Gastroesophageal sphincter (tissue), 4 donors: ENCODE results near the gene ALOX5AP. TPM values are rescaled to one million over a fixed set of nuclear protein-coding genes. Genes with fewer than 3 reads are reported as not detected.

Experiments used
- ATAC-seq: fragments of 150-250 bp; one replicate; pipeline ENCODE4 v1.9.1; 2016; ENCODE audit warnings: mild to moderate bottlenecking, moderate library complexity
- H3K27ac ChIP-seq, 4 donors: fragments of 200-600 bp; sonication (generic) in 3 of 4; 1 replicate in 3 of 4; 2 replicates in 1 of 4; pipeline ENCODE4 v1.5.1; 2016 to 2019
- H3K27me3 ChIP-seq: fragments of 200-600 bp; sonication (generic); one replicate; pipeline ENCODE4 v1.5.1; 2019
- H3K36me3 ChIP-seq, 2 donors: fragments of 200-600 bp; sonication (generic); one replicate each; pipeline ENCODE4 v1.5.1; 2019; ENCODE audit warnings: control low read depth in 1 of 2
- H3K4me1 ChIP-seq, 3 donors: fragments of 200-600 bp; sonication (generic); 1 replicate in 2 of 3; 2 replicates in 1 of 3; pipeline ENCODE4 v1.5.1; 2016 to 2019; ENCODE audit warnings: control low read depth in 2 of 3
- H3K4me3 ChIP-seq, 2 donors: fragments of 200-600 bp; sonication (generic); one replicate each; pipeline ENCODE4 v1.5.1; 2019; ENCODE audit warnings: mild to moderate bottlenecking in 1 of 2, moderate library complexity in 1 of 2
- H3K9me3 ChIP-seq, 3 donors: fragments of 200-600 bp; sonication (generic); one replicate each; pipeline ENCODE4 v1.5.1; 2017 to 2019; ENCODE audit warnings: control low read depth in 2 of 3
- CTCF ChIP-seq, 4 experiments: fragments of 200-600 bp in 2 of 4; fragments of 450-650 bp in 2 of 4; sonication (generic) in 1 of 4; IDR thresholded peaks; one replicate each; pipeline ENCODE4 v1.5.1; 2017 to 2019; ENCODE audit warnings: antibody characterized with exemption in 4 of 4, mild to moderate bottlenecking in 2 of 4, moderate library complexity in 2 of 4
- EP300 ChIP-seq: sonication (generic); formaldehyde crosslinking; IDR thresholded peaks from one replicate; pipeline ENCODE4 v1.6.1; 2017; ENCODE audit warnings: antibody characterized with exemption, mild to moderate bottlenecking
- POLR2A ChIP-seq, 2 donors: fragments of 450-650 bp; IDR thresholded peaks; one replicate each; pipeline ENCODE4 v1.6.1; 2017; ENCODE audit warnings: antibody characterized with exemption in 2 of 2, mild to moderate bottlenecking in 2 of 2, moderate library complexity in 1 of 2
- POLR2AphosphoS5 ChIP-seq: sonication (generic); formaldehyde crosslinking; IDR thresholded peaks from one replicate; pipeline ENCODE4 v1.6.1; 2017; ENCODE audit warnings: antibody characterized with exemption
- WGBS, 2 donors: methylation state at CpG; one replicate each; pipeline ENCODE4 v1.1.5; 2018; ENCODE audit warnings: low coverage in 1 of 2; 5-methylcytosine and 5-hydroxymethylcytosine counted together
- total RNA-seq, 4 donors: library from RNA; depleted of rRNA; stranded (reverse); fragments of >200 nt; gene quantifications; one replicate each; pipeline ENCODE4 v1.1.0, GENCODE V29; 2016

ALOX5AP gene
- total RNA-seq, 4 donors from 2014 or later: 5.6 to 34.7 (median 19.7) TPM

DNA sequence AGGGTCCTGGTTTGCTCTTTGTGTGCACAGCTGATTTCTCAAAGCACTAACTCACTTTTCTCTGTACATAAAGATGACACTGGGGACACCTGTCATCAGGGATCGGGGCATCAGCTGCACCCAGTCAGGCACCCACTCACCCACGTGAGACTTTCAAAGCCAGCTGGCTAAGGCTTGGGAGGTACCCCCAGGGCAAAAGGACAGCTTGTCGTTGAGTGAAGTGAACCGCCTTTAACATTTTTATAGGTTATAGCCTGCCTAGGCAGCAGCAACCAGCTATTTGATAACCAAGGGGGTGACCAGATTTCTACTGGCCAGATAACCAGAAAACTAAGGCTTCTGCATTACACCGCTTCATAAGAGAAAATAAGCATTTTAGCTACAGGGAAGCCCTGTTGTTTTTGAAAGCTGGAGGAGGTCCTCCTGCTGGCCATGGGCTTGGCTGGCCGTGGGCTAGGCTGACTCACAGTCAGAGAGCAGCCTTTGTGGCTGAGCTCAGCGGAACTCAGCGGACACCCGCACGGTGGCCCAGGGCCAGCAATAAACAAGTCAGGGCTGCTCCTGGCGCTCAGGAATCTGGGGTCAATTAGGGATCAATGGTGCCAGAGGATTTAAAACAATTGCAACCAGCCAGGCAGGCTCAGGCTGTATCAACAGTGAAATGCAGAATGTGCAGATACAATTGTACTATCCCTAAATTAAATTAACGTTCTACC is 57.1 kb downstream of the ALOX5AP start:
- peak overlapping the region in 3 of 4 donors; percentile 38 to 56 (median 46) for H3K27ac ChIP-seq

DNA sequence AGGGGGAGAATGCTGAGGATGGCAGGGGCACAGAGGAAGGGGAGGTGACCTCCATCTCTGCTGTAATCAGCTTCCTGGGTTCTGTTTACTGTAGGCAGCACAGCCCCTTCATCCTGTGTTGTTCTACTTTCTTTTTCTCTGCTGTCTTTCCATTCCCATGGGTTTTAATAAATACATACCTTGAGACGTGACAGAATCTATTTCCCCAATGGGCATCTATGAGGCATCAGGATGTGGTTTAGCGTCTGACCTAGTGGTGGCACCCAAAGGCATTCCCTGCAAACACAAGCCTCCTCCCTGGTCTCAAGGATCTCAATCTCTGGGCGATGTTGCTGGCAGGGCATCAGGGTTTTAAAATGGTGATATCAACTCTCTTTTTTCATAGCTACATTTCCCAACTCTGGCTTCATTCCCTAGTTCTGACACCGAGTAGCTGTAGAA is 60.8 kb downstream of the ALOX5AP start:
- WGBS, 2 donors: 27% methylated on average over 4 of the region's 4 CpGs; no CpG with 5 or more reads in 1 of the 2 donors
- no peak overlapping the region for H3K27ac ChIP-seq
- peaks cover 0 to 39% (median 18%) of the 10 kb centered on the region in 3 donors for H3K4me1 ChIP-seq
- no peaks in the 10 kb centered on the region for H3K9me3 ChIP-seq
- ATAC-seq: no peak
- H3K27me3 ChIP-seq: no peaks in the 10 kb centered on the region
- H3K36me3 ChIP-seq: no peaks in the 10 kb centered on the region
- H3K4me3 ChIP-seq: peak overlapping the region in 1 of 2 donors; percentile 1
- TF ChIP-seq CTCF (IDR thresholded peaks at IDR 0.05) (no peak), POLR2AphosphoS5 (no peak), POLR2A (IDR thresholded peaks at IDR 0.05) (no peak), EP300 (no peak)

More for the DNA sequence above, 57.1 kb downstream of the ALOX5AP start:
- Histone ChIP-seq H3K4me1 (peaks cover 0 to 39% (median 18%) of the 10 kb centered on the region in 3 donors), H3K9me3 (no peaks in the 10 kb centered on the region), H3K36me3 (no peaks in the 10 kb centered on the region), H3K27me3 (no peaks in the 10 kb centered on the region), H3K4me3 (no peak overlapping the region)
- WGBS, 2 donors: 38 to 60% methylated on average over 3 of the region's 12 CpGs
- ATAC-seq: peak; percentile 91
- no peak for TF ChIP-seq EP300
- peak; percentile 61 for TF ChIP-seq POLR2AphosphoS5
- TF ChIP-seq CTCF (IDR thresholded peaks at IDR 0.05): peak in 3 of 4 experiments; percentile 21 to 44 (median 44)

- H3K27ac ChIP-seq: no peak overlapping the region
- H3K9me3 ChIP-seq: no peaks in the 10 kb centered on the region
- ATAC-seq: no peak
- H3K27me3 ChIP-seq: no peaks in the 10 kb centered on the region
- H3K4me3 ChIP-seq: peak overlapping the region in 1 of 2 donors; percentile 1
- H3K4me1 ChIP-seq: peaks cover 0 to 32% (median 16%) of the 10 kb centered on the region in 3 donors
- no peak for TF ChIP-seq CTCF (IDR thresholded peaks at IDR 0.05)
- TF ChIP-seq POLR2AphosphoS5: no peak
- no peak for TF ChIP-seq EP300
- no peak for TF ChIP-seq POLR2A (IDR thresholded peaks at IDR 0.05)
- no peaks in the 10 kb centered on the region for H3K36me3 ChIP-seq
- 46 to 58% methylated on average over 14 to 17 of the region's 20 CpGs for WGBS, 2 donors
Measured at GRCh38 chr13:30796631-30797601, 61.6 kb downstream of the ALOX5AP start.

DNA sequence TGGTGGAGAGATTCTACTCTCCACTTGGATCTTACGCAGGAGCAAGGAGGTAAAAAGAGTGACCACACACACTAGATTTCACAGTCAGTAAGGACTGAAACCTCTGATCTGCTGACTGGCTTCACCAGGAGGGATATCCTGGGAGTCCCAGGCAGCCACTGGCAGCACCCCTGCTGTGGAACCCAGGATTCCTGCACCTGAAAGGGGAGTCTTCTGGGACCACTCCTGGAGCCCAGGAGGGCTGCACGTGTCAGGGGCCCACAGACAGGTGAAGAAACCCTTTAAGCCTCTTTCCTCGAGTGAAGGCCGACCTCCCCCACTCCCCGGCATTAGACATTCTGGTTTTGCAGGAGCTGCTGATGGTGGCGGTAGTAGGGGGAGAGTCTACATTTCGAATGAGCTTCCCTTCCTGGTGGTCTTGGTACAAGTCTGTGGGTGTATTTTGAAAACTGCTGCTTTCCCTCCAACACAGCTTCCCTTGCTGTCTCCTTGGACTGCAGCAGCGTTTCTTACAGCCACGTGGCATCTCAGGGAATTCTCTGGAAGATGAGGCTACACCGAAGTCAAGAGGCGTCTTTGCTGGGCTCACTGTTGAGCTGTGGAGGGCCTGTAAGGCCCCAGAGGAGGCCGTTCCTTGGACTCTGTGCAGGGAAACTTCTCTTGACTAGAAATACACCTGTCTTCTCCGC is 62.6 kb downstream of the ALOX5AP start:
- no peak for ATAC-seq
- H3K4me1 ChIP-seq: peaks cover 0 to 27% (median 11%) of the 10 kb centered on the region in 3 donors
- no peaks in the 10 kb centered on the region for H3K9me3 ChIP-seq
- no peaks in the 10 kb centered on the region for H3K27me3 ChIP-seq
- no peaks in the 10 kb centered on the region for H3K36me3 ChIP-seq
- no peak for TF ChIP-seq POLR2A (IDR thresholded peaks at IDR 0.05)
- no peak for TF ChIP-seq EP300
- TF ChIP-seq CTCF (IDR thresholded peaks at IDR 0.05): no peak
- TF ChIP-seq POLR2AphosphoS5: no peak
- no peak overlapping the region for H3K4me3 ChIP-seq
- 100% methylated on average over 1 to 5 of the region's 13 CpGs for WGBS, 2 donors
- no peak overlapping the region for H3K27ac ChIP-seq
